HepG2 (cell line): ENCODE measurements around the gene THRA. TPM values are rescaled to one million over a fixed set of nuclear protein-coding genes. Genes with fewer than 3 reads are reported as not detected.

Source experiments
- ARHGAP35 ChIP-seq: sonication (generic); formaldehyde crosslinking; IDR thresholded peaks from 2 replicates; pipeline ENCODE4 v1.9.0; 2022; ENCODE audit warnings: mild to moderate bottlenecking, inconsistent platforms, moderate library complexity, missing genetic modification reagents, borderline replicate concordance
- ARNTL ChIP-seq: sonication (generic); formaldehyde crosslinking; IDR thresholded peaks from 2 replicates; pipeline ENCODE4 v1.4.0; 2020; ENCODE audit warnings: mild to moderate bottlenecking, missing genetic modification reagents
- CBFB ChIP-seq: sonication (generic); formaldehyde crosslinking; IDR thresholded peaks from 2 replicates; pipeline ENCODE4 v1.4.0; 2020; ENCODE audit warnings: missing genetic modification reagents
- HNF4G ChIP-seq, 2 experiments: sonication (generic) in 1 of 2; formaldehyde crosslinking in 1 of 2; IDR thresholded peaks; 2 replicates each; pipeline versions ENCODE4 v1.4.0 to v1.6.1; 2011 to 2020; ENCODE audit warnings: borderline replicate concordance in 2 of 2, low read depth in 2 of 2, mild to moderate bottlenecking in 2 of 2, low read length in 1 of 2, missing genetic modification reagents in 1 of 2, moderate library complexity in 1 of 2
- HOXA9 ChIP-seq: sonication (generic); formaldehyde crosslinking; IDR thresholded peaks from 2 replicates; pipeline ENCODE4 v1.8.1; 2022; ENCODE audit warnings: missing genetic modification reagents, mild to moderate bottlenecking, moderate library complexity, borderline replicate concordance
- MXI1 ChIP-seq: IDR thresholded peaks from 3 replicates; pipeline ENCODE4 v1.6.1; 2012; ENCODE audit warnings: low read depth, low read length, inconsistent platforms, borderline replicate concordance
- SRSF1 ChIP-seq: fragments of 200-400 bp; formaldehyde crosslinking; optimal IDR thresholded peaks from 2 replicates; pipeline ENCODE3; 2017; ENCODE audit warnings: mild to moderate bottlenecking, low read depth, low read length, moderate library complexity
- TBL1XR1 ChIP-seq: fragments of 150-350 bp; IDR thresholded peaks from 2 replicates; pipeline ENCODE4 v1.6.1; 2014; ENCODE audit warnings: borderline replicate concordance, low read length; ENCODE audit not compliant: partially characterized antibody
- ZBTB21 ChIP-seq: sonication (generic); formaldehyde crosslinking; IDR thresholded peaks from 2 replicates; pipeline ENCODE4 v1.4.0; 2020; ENCODE audit warnings: missing genetic modification reagents
- ZKSCAN1 ChIP-seq: fragments of 150-350 bp; IDR thresholded peaks from 2 replicates; pipeline ENCODE4 v1.6.1; 2014; ENCODE audit warnings: low read length
- ZNF20 ChIP-seq: sonication (generic); formaldehyde crosslinking; IDR thresholded peaks from 2 replicates; pipeline ENCODE4 v1.4.0; 2020; ENCODE audit warnings: mild to moderate bottlenecking, moderate library complexity, missing genetic modification reagents
- ZNF33B ChIP-seq: sonication (generic); formaldehyde crosslinking; IDR thresholded peaks from 2 replicates; pipeline ENCODE4 v1.5.1; 2020; ENCODE audit warnings: mild to moderate bottlenecking, missing genetic modification reagents
- ZNF432 ChIP-seq: sonication (generic); formaldehyde crosslinking; IDR thresholded peaks from 2 replicates; pipeline ENCODE4 v1.5.0; 2020; ENCODE audit warnings: missing genetic modification reagents, mild to moderate bottlenecking, borderline replicate concordance
- ZSCAN9 ChIP-seq: IDR thresholded peaks from 2 replicates; pipeline ENCODE4 v1.6.1; 2016; ENCODE audit warnings: borderline replicate concordance
- polyA plus RNA-seq, 8 experiments: library from polyadenylated mRNA; depleted of rRNA in 3 of 8; stranded (reverse) in 7 of 8; unstranded in 1 of 8; fragments of >200 nt; fragmentation: Illumina TruSeq in 4 of 8; extraction: Trizol in 4 of 8; gene quantifications; 2 replicates each; pipeline versions ENCODE4 v1.2.1 to v1.2.3, GENCODE V29; 2011 to 2016; ENCODE audit warnings: low read depth in 4 of 8, missing spikeins in 1 of 8, mixed read lengths in 1 of 8; ENCODE audit not compliant: insufficient read depth in 1 of 8
- total RNA-seq, 5 experiments: library from RNA; depleted of rRNA; stranded (reverse); fragments of >200 nt; fragmentation: Illumina TruSeq; extraction: Trizol; gene quantifications; 2 replicates each; pipeline ENCODE4 v1.2.3, GENCODE V29; 2016; ENCODE audit warnings: low read depth in 1 of 5
- TF ChIP-seq, protein P1 (sequence below): IDR thresholded peaks from 2 replicates; pipeline ENCODE4 v1.6.1; 2016; ENCODE audit warnings: low read depth, missing genetic modification reagents, missing compliant biosample characterization
- TF ChIP-seq, protein P2 (sequence below): sonication (generic); formaldehyde crosslinking; IDR thresholded peaks from 2 replicates; pipeline ENCODE4 v1.4.0; 2020; ENCODE audit warnings: missing genetic modification reagents, mild to moderate bottlenecking, borderline replicate concordance
- TF ChIP-seq, protein P3 (sequence below): sonication (generic); formaldehyde crosslinking; IDR thresholded peaks from 2 replicates; pipeline ENCODE4 v1.9.0; 2021; ENCODE audit warnings: missing genetic modification reagents, borderline replicate concordance

Gene THRA
- total and polyA plus RNA-seq, 2 of the 13 experiments (the other 11 are each of a cell fraction or from before 2014, with no cell fraction given) = 8.0 to 9.9 TPM

GRCh38 chr17:40075201-40075941 is 12.6 kb downstream of the THRA start (continued):
- TF ChIP-seq CBFB (CRISPR knock-in tag) (no peak; the same call in 1 of the 2 replicates), ZBTB21 (CRISPR knock-in tag) (no peak; the same call in 1 of the 2 replicates), SRSF1 (no peak), MXI1 (no peak; the same call in 2 of the 3 replicates), ZSCAN9 (no peak), ZNF432 (no peak), ZNF33B (CRISPR knock-in tag) (0 out of 2 replicates have a peak, but pooled peaks have one; percentile 24), HOXA9 (CRISPR knock-in tag) (no peak), ZNF20 (CRISPR knock-in tag) (no peak), TBL1XR1 (peak; percentile 82), ZKSCAN1 (no peak), HNF4G (IDR thresholded peaks at IDR 0.05; ENCODE audit: borderline replicate concordance, low read depth, low read length) (peak; percentile 77; the same call in 1 of the 2 replicates), HNF4G (CRISPR knock-in tag; IDR thresholded peaks at IDR 0.05; ENCODE audit: borderline replicate concordance, low read depth) (0 out of 2 replicates have a peak, but pooled peaks have one; percentile 16), ARHGAP35 (CRISPR knock-in tag) (no peak; the same call in 1 of the 2 replicates), ARNTL (CRISPR knock-in tag) (peak; percentile 93)
- TF ChIP-seq, protein P1, sequence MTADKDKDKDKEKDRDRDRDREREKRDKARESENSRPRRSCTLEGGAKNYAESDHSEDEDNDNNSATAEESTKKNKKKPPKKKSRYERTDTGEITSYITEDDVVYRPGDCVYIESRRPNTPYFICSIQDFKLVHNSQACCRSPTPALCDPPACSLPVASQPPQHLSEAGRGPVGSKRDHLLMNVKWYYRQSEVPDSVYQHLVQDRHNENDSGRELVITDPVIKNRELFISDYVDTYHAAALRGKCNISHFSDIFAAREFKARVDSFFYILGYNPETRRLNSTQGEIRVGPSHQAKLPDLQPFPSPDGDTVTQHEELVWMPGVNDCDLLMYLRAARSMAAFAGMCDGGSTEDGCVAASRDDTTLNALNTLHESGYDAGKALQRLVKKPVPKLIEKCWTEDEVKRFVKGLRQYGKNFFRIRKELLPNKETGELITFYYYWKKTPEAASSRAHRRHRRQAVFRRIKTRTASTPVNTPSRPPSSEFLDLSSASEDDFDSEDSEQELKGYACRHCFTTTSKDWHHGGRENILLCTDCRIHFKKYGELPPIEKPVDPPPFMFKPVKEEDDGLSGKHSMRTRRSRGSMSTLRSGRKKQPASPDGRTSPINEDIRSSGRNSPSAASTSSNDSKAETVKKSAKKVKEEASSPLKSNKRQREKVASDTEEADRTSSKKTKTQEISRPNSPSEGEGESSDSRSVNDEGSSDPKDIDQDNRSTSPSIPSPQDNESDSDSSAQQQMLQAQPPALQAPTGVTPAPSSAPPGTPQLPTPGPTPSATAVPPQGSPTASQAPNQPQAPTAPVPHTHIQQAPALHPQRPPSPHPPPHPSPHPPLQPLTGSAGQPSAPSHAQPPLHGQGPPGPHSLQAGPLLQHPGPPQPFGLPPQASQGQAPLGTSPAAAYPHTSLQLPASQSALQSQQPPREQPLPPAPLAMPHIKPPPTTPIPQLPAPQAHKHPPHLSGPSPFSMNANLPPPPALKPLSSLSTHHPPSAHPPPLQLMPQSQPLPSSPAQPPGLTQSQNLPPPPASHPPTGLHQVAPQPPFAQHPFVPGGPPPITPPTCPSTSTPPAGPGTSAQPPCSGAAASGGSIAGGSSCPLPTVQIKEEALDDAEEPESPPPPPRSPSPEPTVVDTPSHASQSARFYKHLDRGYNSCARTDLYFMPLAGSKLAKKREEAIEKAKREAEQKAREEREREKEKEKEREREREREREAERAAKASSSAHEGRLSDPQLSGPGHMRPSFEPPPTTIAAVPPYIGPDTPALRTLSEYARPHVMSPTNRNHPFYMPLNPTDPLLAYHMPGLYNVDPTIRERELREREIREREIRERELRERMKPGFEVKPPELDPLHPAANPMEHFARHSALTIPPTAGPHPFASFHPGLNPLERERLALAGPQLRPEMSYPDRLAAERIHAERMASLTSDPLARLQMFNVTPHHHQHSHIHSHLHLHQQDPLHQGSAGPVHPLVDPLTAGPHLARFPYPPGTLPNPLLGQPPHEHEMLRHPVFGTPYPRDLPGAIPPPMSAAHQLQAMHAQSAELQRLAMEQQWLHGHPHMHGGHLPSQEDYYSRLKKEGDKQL = 0 out of 2 replicates have a peak, but pooled peaks have one; percentile 19
- TF ChIP-seq, protein P2, sequence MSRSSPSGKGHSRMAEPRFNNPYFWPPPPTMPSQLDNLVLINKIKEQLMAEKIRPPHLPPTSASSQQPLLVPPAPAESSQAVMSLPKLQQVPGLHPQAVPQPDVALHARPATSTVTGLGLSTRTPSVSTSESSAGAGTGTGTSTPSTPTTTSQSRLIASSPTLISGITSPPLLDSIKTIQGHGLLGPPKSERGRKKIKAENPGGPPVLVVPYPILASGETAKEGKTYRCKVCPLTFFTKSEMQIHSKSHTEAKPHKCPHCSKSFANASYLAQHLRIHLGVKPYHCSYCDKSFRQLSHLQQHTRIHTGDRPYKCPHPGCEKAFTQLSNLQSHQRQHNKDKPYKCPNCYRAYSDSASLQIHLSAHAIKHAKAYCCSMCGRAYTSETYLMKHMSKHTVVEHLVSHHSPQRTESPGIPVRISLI = no peak
- TF ChIP-seq, protein P3, sequence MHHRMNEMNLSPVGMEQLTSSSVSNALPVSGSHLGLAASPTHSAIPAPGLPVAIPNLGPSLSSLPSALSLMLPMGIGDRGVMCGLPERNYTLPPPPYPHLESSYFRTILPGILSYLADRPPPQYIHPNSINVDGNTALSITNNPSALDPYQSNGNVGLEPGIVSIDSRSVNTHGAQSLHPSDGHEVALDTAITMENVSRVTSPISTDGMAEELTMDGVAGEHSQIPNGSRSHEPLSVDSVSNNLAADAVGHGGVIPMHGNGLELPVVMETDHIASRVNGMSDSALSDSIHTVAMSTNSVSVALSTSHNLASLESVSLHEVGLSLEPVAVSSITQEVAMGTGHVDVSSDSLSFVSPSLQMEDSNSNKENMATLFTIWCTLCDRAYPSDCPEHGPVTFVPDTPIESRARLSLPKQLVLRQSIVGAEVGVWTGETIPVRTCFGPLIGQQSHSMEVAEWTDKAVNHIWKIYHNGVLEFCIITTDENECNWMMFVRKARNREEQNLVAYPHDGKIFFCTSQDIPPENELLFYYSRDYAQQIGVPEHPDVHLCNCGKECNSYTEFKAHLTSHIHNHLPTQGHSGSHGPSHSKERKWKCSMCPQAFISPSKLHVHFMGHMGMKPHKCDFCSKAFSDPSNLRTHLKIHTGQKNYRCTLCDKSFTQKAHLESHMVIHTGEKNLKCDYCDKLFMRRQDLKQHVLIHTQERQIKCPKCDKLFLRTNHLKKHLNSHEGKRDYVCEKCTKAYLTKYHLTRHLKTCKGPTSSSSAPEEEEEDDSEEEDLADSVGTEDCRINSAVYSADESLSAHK = no peak
